Inflammatory macrophage treated with lipopolysaccharide for 1 hour (primary cell): Measurements from ENCODE around the gene RGPD5.
"Not testable (repeated sequence)": the region's sequence is repeated elsewhere in the genome, so short reads cannot be mapped to it uniquely, and the experiment has no call there.

Source experiments
- DNase-seq, 2 donors: peaks; one replicate each; pipeline ENCODE4 v3.0.0-alpha.2; 2020 to 2022

The RGPD5 gene

GRCh38 chr2:109794074-109794737, at the start of gene RGPD5:
TSS of gene RGPD5 (plus strand) at chr2:109794305. CDS start at chr2:109794466, 161 bp downstream.
- not testable (repeated sequence) for DNase-seq

DNA sequence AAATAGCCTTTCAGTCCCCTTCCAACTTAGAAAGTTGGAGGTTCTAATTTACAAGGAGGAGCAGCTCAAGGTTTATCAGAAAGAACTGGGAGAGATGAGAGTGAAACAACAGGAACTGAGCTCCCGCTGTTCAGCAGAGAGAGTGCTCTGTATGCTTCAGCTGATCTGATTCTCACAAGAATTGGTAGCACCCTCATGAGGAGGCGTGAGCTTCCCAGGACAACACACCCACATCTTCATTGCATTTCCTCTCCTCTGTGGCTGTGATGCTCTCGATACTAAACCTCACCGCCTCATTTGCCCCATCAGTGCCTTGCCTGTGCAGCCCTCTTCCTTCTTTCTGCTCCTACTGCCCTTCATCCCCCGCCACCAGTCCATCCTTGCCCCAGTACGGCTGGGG, 42.5 kb upstream of the RGPD5 start:
- not testable (repeated sequence) for DNase-seq

DNA sequence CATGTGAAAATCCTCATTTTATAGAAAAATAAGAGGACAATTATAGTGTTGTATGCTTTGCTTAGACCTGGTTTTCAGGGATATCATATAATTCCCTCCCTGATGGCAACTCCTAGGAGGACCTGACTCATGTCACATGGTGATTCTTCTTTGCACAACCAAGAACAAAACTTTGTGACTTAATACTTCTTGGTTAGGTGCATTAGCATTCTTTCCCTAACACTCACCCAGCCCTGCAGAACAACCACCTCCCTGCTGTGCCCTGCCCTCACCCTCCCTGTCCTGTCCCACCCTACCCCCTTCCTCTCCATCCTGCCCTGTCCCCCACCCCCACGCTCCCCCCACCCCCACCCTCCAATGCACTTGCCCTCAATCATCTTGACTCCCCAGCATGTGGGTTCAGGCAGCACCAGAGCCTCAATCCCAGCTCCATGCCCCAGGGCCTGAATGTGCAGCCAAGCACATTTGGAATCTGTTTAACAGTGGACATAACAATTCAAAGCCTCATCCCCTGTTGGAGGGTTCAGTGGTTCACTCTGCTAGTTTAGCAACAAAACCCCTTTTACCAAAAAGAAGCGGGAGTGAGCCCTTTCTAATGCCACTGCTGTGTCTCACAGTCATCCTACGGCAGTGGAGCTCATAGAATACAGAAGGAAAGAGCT, 36.8 kb upstream of the RGPD5 start:
- DNase-seq: not testable (repeated sequence)

- DNase-seq: not testable (repeated sequence)
Observed at GRCh38 chr2:109760265-109761042, 33.7 kb upstream of the RGPD5 start.

- not testable (repeated sequence) for DNase-seq
Observed at GRCh38 chr2:109761043-109761454, 33.1 kb upstream of the RGPD5 start.

DNA sequence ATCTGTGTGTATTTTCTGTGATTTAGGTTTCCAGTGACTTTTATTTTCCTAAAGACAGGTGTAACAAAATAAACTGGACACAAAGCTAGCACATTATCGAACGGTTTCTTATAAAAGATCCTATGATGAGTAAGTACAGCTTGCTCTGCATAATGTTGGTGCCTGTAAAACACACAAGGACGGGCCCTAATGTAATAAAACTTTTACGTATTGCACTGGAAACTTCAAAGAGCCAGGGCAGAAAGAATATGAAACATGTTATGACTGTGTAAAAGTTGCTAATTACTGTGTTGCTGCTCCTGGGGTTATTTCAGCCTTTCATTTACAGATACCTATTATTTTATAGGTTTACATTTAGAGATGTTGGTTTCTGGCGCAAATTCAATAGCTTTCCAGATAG, 32.1 kb upstream of the RGPD5 start:
- DNase-seq: not testable (repeated sequence)

DNA sequence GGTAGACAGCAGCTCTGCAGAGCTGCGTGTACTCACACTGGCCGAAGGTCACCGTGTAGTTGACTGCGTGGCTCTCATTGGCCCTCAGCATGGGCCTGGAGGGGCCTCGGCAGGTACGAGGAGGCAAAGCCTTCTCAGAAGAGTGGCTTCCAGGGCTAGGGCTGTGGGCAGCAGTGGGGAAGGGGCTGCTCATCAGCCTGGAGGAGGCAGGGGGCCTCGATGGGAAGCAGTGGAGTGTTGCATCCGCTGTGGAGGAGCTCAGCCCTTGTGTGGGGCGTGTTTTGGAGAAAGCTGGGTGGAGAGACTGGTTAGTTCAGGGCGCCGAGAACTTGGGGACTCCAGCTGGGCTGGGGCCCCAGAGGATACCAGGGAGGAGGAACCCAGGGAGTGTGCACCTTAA, 28.0 kb upstream of the RGPD5 start:
- DNase-seq: not testable (repeated sequence)

- DNase-seq: not testable (repeated sequence)
Observed at GRCh38 chr2:109766886-109767578, 27.1 kb upstream of the RGPD5 start.

GRCh38 chr2:109768934-109769333, 25.2 kb upstream of the RGPD5 start:
- DNase-seq: not testable (repeated sequence)

- not testable (repeated sequence) for DNase-seq
Observed at GRCh38 chr2:109779118-109779517, 15.0 kb upstream of the RGPD5 start.

- DNase-seq: not testable (repeated sequence)
Observed at GRCh38 chr2:109781147-109781816, 12.8 kb upstream of the RGPD5 start.

DNA sequence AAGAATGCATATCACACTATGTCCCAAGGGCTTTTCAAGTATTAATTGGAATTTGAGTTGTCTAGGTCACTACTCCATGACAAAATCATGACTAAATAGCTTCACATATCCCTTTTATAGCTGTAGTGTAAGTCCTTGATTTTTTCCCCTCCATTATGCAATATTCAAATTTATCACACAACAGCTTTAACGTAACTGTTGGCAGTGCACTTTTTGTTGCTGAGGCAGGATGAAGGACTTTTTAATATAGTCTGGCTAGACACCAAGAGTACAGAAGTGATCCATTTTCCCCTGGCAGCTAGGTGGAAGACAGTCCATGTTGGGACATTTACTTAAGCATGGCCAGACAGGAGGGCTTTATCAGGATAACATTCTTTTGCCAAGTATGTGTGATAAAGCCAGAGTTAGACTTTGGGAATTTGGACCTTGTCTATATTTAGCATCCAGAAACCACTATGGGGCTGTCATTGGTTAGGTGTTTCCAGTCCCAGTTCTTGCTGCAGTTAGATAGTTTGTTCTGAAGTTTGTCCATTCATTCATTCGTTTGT, 11.6 kb upstream of the RGPD5 start:
- not testable (repeated sequence) for DNase-seq

DNA sequence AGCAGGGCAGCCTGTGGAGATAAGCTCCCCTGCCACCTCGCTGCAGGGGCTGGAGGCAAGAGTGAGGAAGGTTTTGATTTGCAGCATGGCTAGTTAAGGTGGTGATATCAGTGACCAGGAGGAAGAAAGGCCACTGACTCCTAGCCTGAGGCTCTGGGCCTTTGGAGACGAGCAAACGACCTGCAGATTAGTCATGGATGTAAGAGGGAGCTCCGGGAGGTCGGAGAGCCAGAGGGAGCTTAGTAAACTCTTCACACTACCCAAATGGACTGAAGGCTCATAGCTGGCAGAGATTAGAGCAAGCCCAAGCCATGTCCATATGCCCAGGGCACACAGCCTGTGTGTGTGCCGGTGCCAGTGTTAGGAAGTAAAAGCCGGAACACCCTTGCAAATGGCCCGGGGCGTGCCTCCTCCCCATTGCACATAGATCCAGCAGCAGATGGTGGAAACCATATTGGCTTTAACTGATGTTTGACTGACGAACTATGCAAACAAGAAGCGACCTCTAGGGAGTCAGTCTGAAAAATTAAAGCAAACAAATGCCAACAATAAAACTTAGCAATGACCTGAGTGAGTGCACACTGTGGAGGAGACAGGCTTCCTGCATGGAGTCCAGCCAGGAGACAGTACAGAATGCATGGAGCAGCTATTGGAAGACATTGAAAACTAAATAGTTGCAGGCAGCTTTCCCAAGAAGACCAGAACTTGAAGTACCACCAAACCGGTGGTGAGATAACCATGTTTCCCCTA, 2.4 kb upstream of the RGPD5 start:
- not testable (repeated sequence) for DNase-seq

GRCh38 chr2:109792659-109793058, 1.4 kb upstream of the RGPD5 start:
- DNase-seq: not testable (repeated sequence)

DNA sequence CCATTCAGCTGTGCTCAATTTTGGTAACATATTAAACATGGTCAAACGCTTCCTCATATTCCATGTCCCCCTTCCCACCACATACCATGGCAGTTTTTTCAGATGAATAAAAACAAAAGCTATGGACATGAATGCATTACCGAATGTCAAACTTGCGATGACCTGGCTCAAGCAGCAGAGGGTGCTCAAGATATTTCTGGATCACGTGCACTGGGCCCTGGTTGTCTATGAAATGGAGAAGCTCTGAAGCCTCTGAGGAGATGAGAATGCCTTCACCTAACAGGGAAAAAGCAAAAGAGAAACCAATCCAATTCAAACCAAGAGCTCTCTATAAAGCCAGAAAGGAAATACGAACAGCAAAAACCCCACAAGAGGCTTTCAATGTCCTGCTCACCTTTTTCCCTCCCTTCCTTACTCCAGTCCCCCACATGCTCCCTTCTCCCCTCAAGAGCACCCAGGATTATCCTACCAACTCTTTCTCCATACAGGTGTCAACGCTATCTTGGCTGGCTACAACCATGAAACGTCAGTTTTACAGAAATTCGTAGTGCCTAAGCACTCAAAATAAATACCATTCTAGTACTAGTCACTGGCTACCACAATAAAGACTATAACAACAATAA, 77.1 kb downstream of the RGPD5 start:
- not testable (repeated sequence) for DNase-seq

DNA sequence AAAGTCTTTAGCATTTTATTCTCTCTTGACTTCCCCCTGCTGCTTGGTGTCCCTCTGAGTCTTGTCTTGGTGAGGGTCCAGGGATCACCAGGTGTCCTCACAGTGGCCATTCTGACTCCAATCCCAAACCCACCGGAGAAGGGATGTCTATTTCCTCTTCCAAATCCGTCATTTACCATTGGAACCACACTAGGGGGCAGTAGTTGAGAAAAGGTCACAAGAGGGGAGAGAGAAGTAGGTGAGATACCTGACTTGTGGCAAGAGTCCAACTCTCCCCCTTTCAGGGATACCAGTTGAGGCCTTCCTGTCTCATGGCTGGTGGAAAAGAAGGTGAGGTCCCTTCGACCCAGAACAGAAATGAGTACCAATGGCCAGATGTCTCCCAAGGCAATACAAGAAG, 82.5 kb downstream of the RGPD5 start:
- DNase-seq: not testable (repeated sequence)

DNA sequence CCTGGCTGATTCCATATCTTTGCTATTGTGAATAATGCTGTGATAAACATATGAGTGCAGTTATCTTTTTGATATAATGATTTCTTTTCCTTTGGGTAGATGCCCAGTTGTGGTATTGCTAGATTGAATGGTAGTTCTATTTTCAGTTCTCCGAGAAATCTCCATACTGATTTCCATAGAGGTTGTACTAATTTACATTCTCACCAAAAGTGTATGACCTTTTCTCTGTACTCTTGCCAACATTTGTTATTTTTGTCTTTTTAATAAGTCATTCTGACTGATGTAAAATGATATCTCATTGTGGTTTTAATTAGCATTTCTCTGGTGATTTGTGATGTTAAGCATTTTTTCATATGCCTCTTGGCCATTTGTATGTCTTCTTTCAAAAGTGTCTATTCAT, 88.0 kb downstream of the RGPD5 start:
- not testable (repeated sequence) for DNase-seq

DNA sequence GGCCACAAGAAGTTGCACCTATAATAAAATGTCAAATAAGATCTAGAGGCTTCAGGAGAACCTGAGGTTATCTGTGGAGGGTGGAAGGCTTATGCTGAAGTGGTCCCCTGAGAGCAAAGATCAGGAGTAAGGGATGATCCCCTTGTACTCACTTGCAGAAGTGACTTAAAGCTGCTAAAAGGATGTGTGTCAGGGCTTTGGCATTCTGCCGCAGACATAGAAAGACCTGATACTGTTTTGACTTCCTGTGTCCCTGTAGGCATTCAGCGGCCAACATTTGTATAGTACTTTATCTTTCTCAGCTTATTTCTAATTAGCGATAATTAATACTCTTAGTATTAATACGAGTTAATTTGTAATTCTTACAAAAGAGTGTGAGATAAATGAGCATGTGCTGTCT, 94.3 kb downstream of the RGPD5 start:
- not testable (repeated sequence) for DNase-seq

- not testable (repeated sequence) for DNase-seq
Observed at GRCh38 chr2:109889909-109890308, 95.8 kb downstream of the RGPD5 start.

- DNase-seq: not testable (repeated sequence)
Observed at GRCh38 chr2:109891024-109891423, 96.9 kb downstream of the RGPD5 start.

- DNase-seq: not testable (repeated sequence)
Observed at GRCh38 chr2:109893736-109894135, 99.6 kb downstream of the RGPD5 start.
